K562 (cell line): ENCODE data around the gene POLDIP3. TPM values are rescaled to one million over a fixed set of nuclear protein-coding genes. Genes with fewer than 3 reads are reported as not detected.

ENCODE experiments used
- HMG20A ChIP-seq: fragments of 450-650 bp; formaldehyde crosslinking; conservative IDR thresholded peaks from 2 replicates; pipeline ENCODE4 v1.4.0; 2020; ENCODE audit warnings: mild to moderate bottlenecking, mixed read lengths
- SP2 ChIP-seq: IDR thresholded peaks from 2 replicates; pipeline ENCODE4 v1.6.1; 2011; ENCODE audit warnings: mild to moderate bottlenecking, low read depth, low read length, moderate library complexity; ENCODE audit not compliant: poor library complexity, severe bottlenecking; ENCODE audit errors: extremely low read depth
- THRA ChIP-seq: fragments of 450-650 bp; IDR thresholded peaks from 2 replicates; pipeline ENCODE4 v1.6.1; 2017; ENCODE audit warnings: mild to moderate bottlenecking, moderate library complexity
- TSC22D4 ChIP-seq: fragments of 450-650 bp; IDR thresholded peaks from 2 replicates; pipeline ENCODE4 v1.6.1; 2016; ENCODE audit warnings: missing genetic modification characterization, missing biosample characterization, control low read depth
- ZBTB40 ChIP-seq, 2 experiments: fragments of 450-650 bp in 1 of 2; sonication (generic) in 1 of 2; formaldehyde crosslinking in 1 of 2; IDR thresholded peaks; 2 replicates each; pipeline versions ENCODE4 v1.7.1 to v1.9.0; 2016 to 2022; ENCODE audit warnings: inconsistent platforms in 1 of 2, mild to moderate bottlenecking in 1 of 2, missing genetic modification reagents in 1 of 2
- ZNF764 ChIP-seq: fragments of 250-450 bp; sonication (Bioruptor Pico); IDR thresholded peaks from 2 replicates; pipeline ENCODE4 v1.4.0; 2020; ENCODE audit warnings: low read depth, mild to moderate bottlenecking, moderate library complexity
- polyA plus RNA-seq, 8 experiments: library from polyadenylated mRNA; depleted of rRNA in 4 of 8; stranded (reverse) in 5 of 8; unstranded in 3 of 8; fragments of >200 nt; fragmentation: Nextera tagmentation in 2 of 8; fragmentation: Illumina TruSeq in 1 of 8; extraction: Ambion mirVana in 2 of 8; extraction: Trizol in 1 of 8; gene quantifications; 2 replicates each; pipeline versions ENCODE4 v1.2.1 to v1.2.3, GENCODE V29; 2011 to 2014; ENCODE audit warnings: inconsistent platforms in 1 of 8, missing spikeins in 1 of 8
- total RNA-seq, 7 experiments: library from RNA; depleted of rRNA in 6 of 7; stranded (reverse); fragments of >200 nt in 6 of 7; fragmentation: Illumina TruSeq in 2 of 7; extraction: Trizol in 2 of 7; gene quantifications; 2 replicates each; pipeline versions ENCODE4 v1.2.1 to v1.2.3, GENCODE V29; 2011 to 2021; ENCODE audit warnings: low replicate concordance in 1 of 7

Gene POLDIP3
- total and polyA plus RNA-seq, 9 of the 15 experiments (the other 6 are each of a cell fraction or from before 2014, with no cell fraction given) = 14.3 to 53.0 (median 26.3) TPM

GRCh38 chr22:42612336-42612735 lies 2.3 kb downstream of the POLDIP3 start (continued):
- no peak for TF ChIP-seq ZBTB40 (IDR thresholded peaks at IDR 0.05)
- TF ChIP-seq ZBTB40 (CRISPR knock-in tag; IDR thresholded peaks at IDR 0.05) = no peak
- TF ChIP-seq THRA = no peak
- TF ChIP-seq SP2 = no peak
- no peak for TF ChIP-seq ZNF764 (CRISPR knock-in tag)
- TF ChIP-seq HMG20A (CRISPR knock-in tag) = no peak
- TF ChIP-seq TSC22D4 (tag) = no peak
